GM19351 (cell line): ENCODE measurements around the gene TANK.
"Not testable (repeated sequence)": the region's sequence is repeated elsewhere in the genome, so short reads cannot be mapped to it uniquely, and the experiment has no call there.

Source experiments
- ATAC-seq: cut with Tn5 transposase; IDR thresholded peaks from one replicate; pipeline ENCODE4 v1.9.1; 2021; ENCODE audit warnings: mild to moderate bottlenecking, moderate library complexity; ENCODE audit not compliant: unreplicated experiment

Gene TANK

GRCh38 chr2:161160226-161161073 is at the start of gene TANK:
TANK (plus strand) TSS chr2:161160428; CDS start chr2:161179663, 19,235 bp downstream.
- ATAC-seq = peak; percentile 86

GRCh38 chr2:161111531-161111930 is 48.7 kb upstream of the TANK start:
- no peak for ATAC-seq

- ATAC-seq = no peak
Observed at GRCh38 chr2:161112908-161113307, 47.3 kb upstream of the TANK start.

- no peak for ATAC-seq
Observed at GRCh38 chr2:161113693-161114575, 46.3 kb upstream of the TANK start.

GRCh38 chr2:161115205-161115604 is 45.0 kb upstream of the TANK start:
- ATAC-seq = no peak

GRCh38 chr2:161115605-161116380 is 44.4 kb upstream of the TANK start:
- no peak for ATAC-seq

GRCh38 chr2:161116509-161116908 is 43.7 kb upstream of the TANK start:
- no peak for ATAC-seq

GRCh38 chr2:161117506-161117905 is 42.7 kb upstream of the TANK start:
- no peak for ATAC-seq

GRCh38 chr2:161118722-161119121 is 41.5 kb upstream of the TANK start:
- ATAC-seq = no peak

- no peak for ATAC-seq
Observed at GRCh38 chr2:161119483-161119882, 40.7 kb upstream of the TANK start.

GRCh38 chr2:161120775-161121174 is 39.5 kb upstream of the TANK start:
- no peak for ATAC-seq

GRCh38 chr2:161121622-161122021 is 38.6 kb upstream of the TANK start:
- no peak for ATAC-seq

GRCh38 chr2:161122772-161123530 is 37.3 kb upstream of the TANK start:
- no peak for ATAC-seq

- no peak for ATAC-seq
Observed at GRCh38 chr2:161123531-161124030, 36.6 kb upstream of the TANK start.

GRCh38 chr2:161124201-161124600 is 36.0 kb upstream of the TANK start:
- peak; percentile 59 for ATAC-seq

- ATAC-seq = no peak
Observed at GRCh38 chr2:161128885-161129284, 31.3 kb upstream of the TANK start.

- ATAC-seq = no peak
Observed at GRCh38 chr2:161130354-161130753, 29.9 kb upstream of the TANK start.

- no peak for ATAC-seq
Observed at GRCh38 chr2:161131074-161131680, 29.1 kb upstream of the TANK start.

- no peak for ATAC-seq
Observed at GRCh38 chr2:161131804-161132203, 28.4 kb upstream of the TANK start.

- ATAC-seq = not testable (repeated sequence)
Observed at GRCh38 chr2:161132384-161132783, 27.8 kb upstream of the TANK start.
